Erythroblast (primary cell): ENCODE results near the gene CENPS.

Source experiments
- GATA1 ChIP-seq: IDR thresholded peaks from 2 replicates; pipeline ENCODE4 v1.6.1; 2011; ENCODE audit warnings: low read depth, mild to moderate bottlenecking, control low read depth, low read length, moderate library complexity
- POLR2A ChIP-seq: IDR thresholded peaks from 2 replicates; pipeline ENCODE4 v1.6.1; 2011; ENCODE audit warnings: mild to moderate bottlenecking, low read length

GRCh38 chr1:10479296-10479695, 49.1 kb downstream of the CENPS start:
- TF ChIP-seq POLR2A: no peak
- TF ChIP-seq GATA1: no peak
